Urothelium cell line (cell line): ENCODE measurements around the gene ASB6.

Source experiments
- DNase-seq: peaks from one replicate; pipeline ENCODE4 v3.0.0; 2011; ENCODE audit warnings: low spot score, mixed read lengths
- FAIRE-seq: peaks from 2 replicates; lab custom pipeline; 2011; peaks lifted over from hg19 to GRCh38; lab: Jason Lieb, UNC

The ASB6 gene

GRCh38 chr9:129627556-129628440 is 14.2 kb downstream of the ASB6 start:
- FAIRE-seq (no peak), DNase-seq (no peak)

GRCh38 chr9:129626625-129627284 is 15.2 kb downstream of the ASB6 start:
- FAIRE-seq: no peak
- DNase-seq: no peak

- peak; percentile 90 for DNase-seq
- no peak for FAIRE-seq
Observed at GRCh38 chr9:129626079-129626624, 15.8 kb downstream of the ASB6 start, which contains the start of gene NTMT1. Gene NTMT1 (plus strand): TSS chr9:129626163. CDS start chr9:129632704, 6,541 bp downstream.

GRCh38 chr9:129624947-129625346 is 17.0 kb downstream of the ASB6 start:
- DNase-seq (no peak), FAIRE-seq (no peak)

- FAIRE-seq (no peak), DNase-seq (peak; percentile 71)
Observed at GRCh38 chr9:129624168-129624759, 17.7 kb downstream of the ASB6 start.

- DNase-seq (no peak), FAIRE-seq (no peak)
Observed at GRCh38 chr9:129623331-129623730, 18.6 kb downstream of the ASB6 start.

GRCh38 chr9:129620669-129621295 is 21.2 kb downstream of the ASB6 start, which contains the start of gene C9orf50:
Gene C9orf50 (minus strand): TSS chr9:129621101. CDS start chr9:129620574, 527 bp downstream.
- DNase-seq (no peak), FAIRE-seq (no peak)

GRCh38 chr9:129619787-129620668 is 21.9 kb downstream of the ASB6 start:
- FAIRE-seq: no peak

GRCh38 chr9:129617167-129617566 is 24.8 kb downstream of the ASB6 start:
- no peak for FAIRE-seq
- peak; percentile 68 for DNase-seq

More at GRCh38 chr9:129619787-129620668, 21.9 kb downstream of the ASB6 start:
- DNase-seq: peak; percentile 62

GRCh38 chr9:129615407-129616285 is 26.3 kb downstream of the ASB6 start:
- FAIRE-seq (no peak), DNase-seq (no peak)

- DNase-seq: no peak
- no peak for FAIRE-seq
Observed at GRCh38 chr9:129614932-129615331, 27.0 kb downstream of the ASB6 start.

- no peak for FAIRE-seq
- no peak for DNase-seq
Observed at GRCh38 chr9:129613520-129614175, 28.3 kb downstream of the ASB6 start.

GRCh38 chr9:129612815-129613519 is 29.0 kb downstream of the ASB6 start:
- FAIRE-seq (no peak), DNase-seq (no peak)

- DNase-seq (no peak), FAIRE-seq (peak; percentile 40)
Observed at GRCh38 chr9:129612123-129612522, 29.8 kb downstream of the ASB6 start.

GRCh38 chr9:129611307-129611800 is 30.6 kb downstream of the ASB6 start:
- DNase-seq (no peak), FAIRE-seq (no peak)

GRCh38 chr9:129610473-129611306 is 31.3 kb downstream of the ASB6 start:
- DNase-seq (peak; percentile 81), FAIRE-seq (no peak)

- DNase-seq: no peak
- no peak for FAIRE-seq
Observed at GRCh38 chr9:129610213-129610472, 31.8 kb downstream of the ASB6 start.
